PFSK-1 (cell line): ENCODE measurements around the gene SPINDOC.

Experiments used
- POLR2AphosphoS5 ChIP-seq: IDR thresholded peaks from 2 replicates; pipeline ENCODE4 v1.6.1; 2012; ENCODE audit warnings: low read depth, mild to moderate bottlenecking, control low read depth, low read length, moderate library complexity
- REST ChIP-seq, 2 experiments: IDR thresholded peaks; 2 replicates each; pipeline versions ENCODE4 v1.6.1 to v1.8.0; 2011 to 2012; ENCODE audit warnings: low read depth in 2 of 2, low read length in 2 of 2, control low read depth in 1 of 2, inconsistent platforms in 1 of 2, mild to moderate bottlenecking in 1 of 2, moderate library complexity in 1 of 2; ENCODE audit not compliant: insufficient read depth in 1 of 2

GRCh38 chr11:63850920-63851319 is 37.7 kb downstream of the SPINDOC start:
- TF ChIP-seq POLR2AphosphoS5 (no peak), REST (IDR thresholded peaks at IDR 0.05; ENCODE audit: insufficient read depth in 1 of 2, low read depth in 2 of 2, low read length in 2 of 2) (no peak)
